ENCODE measurements around the gene RNF152.

The RNF152 gene

GRCh38 chr18:61893971-61894750, 1.4 kb upstream of the RNF152 start:
- peak; percentile 61 for DNase-seq

GRCh38 chr18:61893309-61893970, 633 bp upstream of the RNF152 start:
- DNase-seq = no peak

GRCh38 chr18:61891894-61892293, 913 bp downstream of the RNF152 start:
- DNase-seq = no peak

- no peak for DNase-seq
Observed at GRCh38 chr18:61891271-61891670, 1.5 kb downstream of the RNF152 start.

- DNase-seq = no peak
Observed at GRCh38 chr18:61890344-61890743, 2.5 kb downstream of the RNF152 start.

- no peak for DNase-seq
Observed at GRCh38 chr18:61889541-61889940, 3.3 kb downstream of the RNF152 start.

- no peak for DNase-seq
Observed at GRCh38 chr18:61888622-61889021, 4.2 kb downstream of the RNF152 start.

- DNase-seq = no peak
Observed at GRCh38 chr18:61887838-61888237, 5.0 kb downstream of the RNF152 start.

GRCh38 chr18:61883547-61883946, 9.3 kb downstream of the RNF152 start:
- DNase-seq = no peak

- DNase-seq = no peak
Observed at GRCh38 chr18:61882296-61883004, 10.4 kb downstream of the RNF152 start.

- no peak for DNase-seq
Observed at GRCh38 chr18:61876899-61877298, 15.9 kb downstream of the RNF152 start.

- no peak for DNase-seq
Observed at GRCh38 chr18:61870151-61870550, 22.7 kb downstream of the RNF152 start.

GRCh38 chr18:61869636-61870035, 23.2 kb downstream of the RNF152 start:
- DNase-seq = no peak

GRCh38 chr18:61865466-61866175, 27.2 kb downstream of the RNF152 start:
- no peak for DNase-seq

GRCh38 chr18:61861372-61861771, 31.4 kb downstream of the RNF152 start:
- DNase-seq = no peak

- DNase-seq = no peak
Observed at GRCh38 chr18:61860302-61860701, 32.5 kb downstream of the RNF152 start.

- no peak for DNase-seq
Observed at GRCh38 chr18:61859113-61859512, 33.7 kb downstream of the RNF152 start.

GRCh38 chr18:61856678-61857077, 36.1 kb downstream of the RNF152 start:
- DNase-seq = no peak

GRCh38 chr18:61855449-61856378, 37.1 kb downstream of the RNF152 start:
- no peak for DNase-seq

GRCh38 chr18:61854578-61855448, 38.0 kb downstream of the RNF152 start:
- DNase-seq = no peak

GRCh38 chr18:61853855-61854254, 39.0 kb downstream of the RNF152 start:
- DNase-seq = no peak

Measured in CD4-positive, alpha-beta T cell treated with Interferon gamma for 1 hour (primary cell).